IPS-20b (cell line): ENCODE measurements around the gene MINDY3.
"Not testable (repeated sequence)": the region's sequence is repeated elsewhere in the genome, so short reads cannot be mapped to it uniquely, and the experiment has no call there.

ENCODE experiments used
- H3K27ac ChIP-seq: one replicate; pipeline ENCODE4 v1.5.1; 2013; ENCODE audit warnings: low read length
- H3K27me3 ChIP-seq: 2 replicates; pipeline ENCODE4 v1.6.1; 2013; ENCODE audit warnings: mild to moderate bottlenecking, low read length, inconsistent platforms; ENCODE audit not compliant: insufficient read depth
- H3K36me3 ChIP-seq: 2 replicates; pipeline ENCODE4 v1.6.1; 2013; ENCODE audit warnings: low read depth, mild to moderate bottlenecking, inconsistent platforms, low read length, moderate library complexity; ENCODE audit not compliant: insufficient read depth
- H3K4me1 ChIP-seq: 2 replicates; pipeline ENCODE4 v1.6.1; 2013; ENCODE audit warnings: mild to moderate bottlenecking, control low read depth, inconsistent platforms, low read length, moderate library complexity; ENCODE audit not compliant: insufficient read depth
- H3K4me3 ChIP-seq: 2 replicates; pipeline ENCODE4 v1.5.1; 2013; ENCODE audit warnings: mild to moderate bottlenecking, low read length, inconsistent platforms
- H3K9ac ChIP-seq: 2 replicates; pipeline ENCODE4 v1.6.1; 2013; ENCODE audit warnings: low read depth, mild to moderate bottlenecking, inconsistent platforms, low read length, moderate library complexity
- H3K9me3 ChIP-seq: 2 replicates; pipeline ENCODE4 v1.6.1; 2013; ENCODE audit warnings: mild to moderate bottlenecking, low read depth, low read length, inconsistent platforms; ENCODE audit not compliant: insufficient read depth

The MINDY3 gene

DNA sequence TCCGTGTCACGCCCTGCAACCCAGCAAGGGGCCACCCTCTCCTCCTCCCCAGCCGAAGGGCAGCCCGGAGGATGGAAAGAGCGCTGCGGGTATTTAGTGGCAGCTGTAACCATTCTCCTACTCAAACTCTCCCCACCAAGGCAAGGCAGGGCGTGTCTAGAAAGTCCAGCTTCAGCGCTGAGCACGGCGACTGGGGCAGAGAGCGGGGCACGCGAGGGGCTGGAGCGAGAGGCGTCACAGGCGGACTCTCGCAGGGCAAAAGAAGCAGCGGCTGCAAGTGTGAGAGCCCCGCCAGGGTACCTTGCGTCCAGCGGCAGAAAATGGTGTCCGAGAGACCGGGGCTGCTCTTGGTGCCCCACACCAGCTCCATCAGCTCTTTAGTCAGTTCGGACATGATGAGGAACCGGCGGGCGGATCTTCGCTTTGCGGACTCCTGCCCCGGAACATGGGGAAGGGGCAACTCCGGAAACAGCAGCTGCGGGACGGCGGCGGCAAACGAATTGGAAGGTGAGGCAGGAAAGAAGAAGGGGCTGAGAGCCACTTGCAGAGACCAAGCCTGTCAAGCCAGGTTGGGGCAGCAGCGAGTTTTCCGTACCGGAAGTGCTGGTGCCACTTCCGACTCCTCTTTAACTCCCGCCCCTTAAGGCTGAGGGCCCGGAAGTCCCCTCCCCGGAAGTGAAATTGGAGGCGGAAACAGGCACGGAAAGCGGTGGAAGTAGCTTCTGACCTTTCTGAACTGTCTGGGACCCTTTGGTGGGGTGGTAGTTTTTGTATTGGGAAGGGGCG lies at the start of gene MINDY3:
Gene MINDY3, minus strand, starts transcription at position 602 of the 786 bp plus-strand sequence. Its CDS starts 208 bp downstream, at position 394.
- Histone ChIP-seq H3K4me3 (peak within 1 kb of the TSS; percentile 93), H3K9me3 (peaks cover 9% of the 10 kb centered on the region), H3K9ac (peak within 1 kb of the TSS; percentile 70; the same call in 1 of the 2 replicates), H3K27me3 (peaks cover 41% of the 10 kb centered on the region), H3K4me1 (no peaks in the 10 kb centered on the region), H3K36me3 (no peaks in the 10 kb centered on the region), H3K27ac (no peak within 1 kb of the TSS)

DNA sequence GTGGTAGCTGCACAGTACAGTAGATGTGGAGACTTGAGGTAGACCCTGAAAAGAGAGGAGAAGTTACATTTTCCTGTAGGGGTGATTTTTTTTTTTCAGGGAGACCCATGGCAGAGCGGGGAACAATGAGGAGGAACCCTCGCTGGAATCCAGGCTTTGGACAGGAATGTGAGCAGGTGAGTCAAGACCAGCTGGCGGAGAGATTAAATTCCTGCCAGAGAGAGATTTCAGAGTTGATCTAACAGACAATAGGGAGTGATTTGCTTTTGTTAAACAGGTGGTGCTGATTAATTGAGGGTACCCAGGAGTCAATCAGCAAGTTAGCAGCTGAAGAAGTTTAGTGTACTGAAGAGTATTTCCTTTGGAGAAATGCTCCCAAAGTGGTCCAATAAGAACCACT lies 41.6 kb upstream of the MINDY3 start:
- no peaks in the 10 kb centered on the region for H3K4me1 ChIP-seq
- no peaks in the 10 kb centered on the region for H3K36me3 ChIP-seq
- H3K4me3 ChIP-seq = no peak overlapping the region
- H3K27ac ChIP-seq = no peak overlapping the region
- H3K9me3 ChIP-seq = no peaks in the 10 kb centered on the region
- H3K27me3 ChIP-seq = no peaks in the 10 kb centered on the region
- H3K9ac ChIP-seq = no peak overlapping the region

DNA sequence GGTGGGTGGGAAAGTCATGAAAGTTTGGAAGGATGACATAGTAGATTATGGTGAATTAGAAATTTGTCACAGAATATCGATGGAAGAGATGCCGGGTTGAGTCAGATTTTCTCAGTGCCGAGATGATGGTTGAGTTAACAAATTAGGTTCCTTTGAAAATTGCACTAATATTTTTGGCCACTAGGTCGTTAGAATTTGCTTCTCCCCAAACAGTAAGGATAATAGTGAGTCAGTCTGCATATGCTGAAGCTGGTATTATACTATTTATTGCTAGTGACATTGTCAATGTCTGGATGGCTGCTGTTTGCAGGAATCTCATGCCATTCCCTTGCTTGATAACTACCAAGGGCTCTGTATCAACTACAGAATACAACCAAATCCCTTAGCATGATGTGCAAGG lies 37.7 kb upstream of the MINDY3 start:
- Histone ChIP-seq H3K36me3 (no peaks in the 10 kb centered on the region), H3K27me3 (no peaks in the 10 kb centered on the region), H3K4me3 (no peak overlapping the region), H3K9ac (no peak overlapping the region), H3K9me3 (no peaks in the 10 kb centered on the region), H3K4me1 (no peaks in the 10 kb centered on the region), H3K27ac (no peak overlapping the region)

DNA sequence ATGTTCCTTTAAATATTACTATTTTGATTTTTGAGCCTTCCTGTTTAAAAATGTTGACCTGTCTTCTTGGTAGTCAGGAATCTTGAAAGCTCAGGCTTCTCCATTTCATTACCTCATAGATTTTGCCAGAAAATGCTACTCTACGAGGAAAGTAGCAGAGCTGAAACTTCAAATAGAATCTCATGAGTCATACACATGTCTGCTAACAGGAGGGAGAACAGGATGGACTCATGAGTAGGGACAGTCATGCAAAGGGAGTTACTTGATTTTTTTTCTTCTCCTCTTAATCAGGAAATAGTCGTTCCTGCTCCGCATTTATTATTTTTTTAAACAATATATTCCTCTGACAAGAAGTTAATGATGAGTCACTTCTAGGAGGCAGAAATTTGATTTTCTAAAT lies 37.0 kb upstream of the MINDY3 start:
- no peak overlapping the region for H3K27ac ChIP-seq
- H3K4me1 ChIP-seq = no peaks in the 10 kb centered on the region
- H3K9me3 ChIP-seq = no peaks in the 10 kb centered on the region
- no peak overlapping the region for H3K4me3 ChIP-seq
- no peaks in the 10 kb centered on the region for H3K36me3 ChIP-seq
- no peak overlapping the region for H3K9ac ChIP-seq
- H3K27me3 ChIP-seq = no peaks in the 10 kb centered on the region

DNA sequence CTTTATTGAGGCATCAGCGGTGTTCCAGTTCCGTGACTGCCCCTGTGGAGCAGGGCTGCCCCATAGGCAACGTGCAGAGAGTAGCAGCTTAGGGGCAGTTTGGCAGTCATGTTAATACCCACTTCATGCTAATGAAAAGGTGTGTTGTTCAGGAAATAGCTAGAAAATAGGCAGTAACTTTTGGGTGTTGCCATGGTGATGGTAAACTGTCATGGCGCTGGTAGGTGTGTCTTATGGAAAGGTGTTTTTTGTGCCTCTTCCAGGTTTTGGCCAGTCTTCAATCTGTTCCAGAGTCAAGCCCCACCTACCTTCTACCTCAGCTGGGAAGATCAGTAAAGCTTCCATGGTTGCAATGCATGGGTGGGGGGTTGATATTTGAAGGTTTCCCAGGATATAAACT lies 36.3 kb upstream of the MINDY3 start:
- Histone ChIP-seq H3K27ac (no peak overlapping the region), H3K9ac (no peak overlapping the region), H3K36me3 (no peaks in the 10 kb centered on the region), H3K9me3 (no peaks in the 10 kb centered on the region), H3K27me3 (no peaks in the 10 kb centered on the region), H3K4me1 (no peaks in the 10 kb centered on the region), H3K4me3 (no peak overlapping the region)

DNA sequence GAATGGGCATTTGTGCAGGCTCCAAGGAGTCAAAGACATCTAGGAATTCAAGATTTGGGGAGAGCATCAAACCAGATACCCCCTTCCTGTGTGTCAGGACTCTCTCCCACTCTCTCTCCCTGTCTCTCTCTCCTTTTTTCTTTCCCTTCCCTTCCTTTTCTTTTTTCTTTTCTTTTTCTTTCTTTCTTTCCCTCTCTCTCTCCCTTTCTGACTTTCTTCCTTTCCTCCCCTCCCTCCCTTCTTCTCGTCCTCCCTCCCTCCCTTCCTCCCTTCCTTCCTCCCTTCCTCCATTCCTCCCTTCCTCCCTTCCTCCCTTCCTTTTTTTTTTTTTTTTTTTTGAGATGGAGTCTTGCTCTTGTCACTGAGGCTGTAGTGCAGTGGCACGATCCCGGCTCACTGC lies 24.1 kb upstream of the MINDY3 start:
- no peak overlapping the region for H3K9ac ChIP-seq
- no peak overlapping the region for H3K4me3 ChIP-seq
- no peak overlapping the region for H3K27ac ChIP-seq
- no peaks in the 10 kb centered on the region for H3K27me3 ChIP-seq
- H3K9me3 ChIP-seq = no peaks in the 10 kb centered on the region
- H3K4me1 ChIP-seq = peaks cover 5% of the 10 kb centered on the region; the same call in 1 of the 2 replicates
- H3K36me3 ChIP-seq = no peaks in the 10 kb centered on the region

DNA sequence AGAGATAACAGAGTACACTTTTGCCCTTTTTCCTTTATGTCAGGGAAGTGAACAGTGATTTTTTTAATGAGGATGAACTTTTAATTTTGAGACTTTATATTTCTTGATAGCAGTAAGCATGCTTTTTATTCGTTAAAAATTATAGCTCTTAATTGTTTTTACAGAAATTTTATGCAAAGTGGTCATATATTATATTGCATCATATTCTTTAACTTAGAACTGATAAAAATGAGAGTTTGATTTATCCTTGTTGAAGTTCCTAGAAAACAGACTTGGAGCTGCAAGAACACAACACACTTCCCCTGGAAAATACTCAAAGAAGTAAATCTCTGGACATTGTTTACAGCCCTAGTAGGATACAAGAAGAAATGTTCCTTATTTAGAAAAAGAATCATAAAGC lies 21.2 kb upstream of the MINDY3 start:
- Histone ChIP-seq H3K36me3 (no peaks in the 10 kb centered on the region), H3K9ac (no peak overlapping the region), H3K27me3 (no peaks in the 10 kb centered on the region), H3K4me3 (no peak overlapping the region), H3K27ac (no peak overlapping the region), H3K9me3 (no peaks in the 10 kb centered on the region), H3K4me1 (peaks cover 8% of the 10 kb centered on the region; the same call in 1 of the 2 replicates)

DNA sequence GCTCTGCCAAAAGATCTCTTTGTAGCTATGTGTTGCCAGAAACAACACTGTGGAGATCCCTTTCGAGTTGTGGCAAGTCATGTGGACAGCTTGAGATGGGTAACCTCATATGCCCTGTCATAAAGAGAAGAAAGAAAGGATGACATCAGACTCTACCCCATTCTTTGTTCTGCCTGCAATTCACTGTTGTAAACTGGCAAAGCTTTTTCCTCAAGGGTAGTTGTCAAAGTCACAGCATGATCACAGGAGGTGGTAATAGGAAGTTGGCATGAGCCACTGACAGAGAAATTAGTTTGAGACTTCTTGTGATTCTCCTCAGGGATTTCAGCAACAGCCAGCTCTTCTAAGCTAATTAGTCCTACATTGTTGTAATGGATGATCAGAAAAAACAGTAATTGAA lies 19.4 kb upstream of the MINDY3 start:
- Histone ChIP-seq H3K36me3 (no peaks in the 10 kb centered on the region), H3K27ac (no peak overlapping the region), H3K9ac (no peak overlapping the region), H3K9me3 (no peaks in the 10 kb centered on the region), H3K27me3 (no peaks in the 10 kb centered on the region), H3K4me3 (no peak overlapping the region), H3K4me1 (peaks cover 8% of the 10 kb centered on the region; the same call in 1 of the 2 replicates)

DNA sequence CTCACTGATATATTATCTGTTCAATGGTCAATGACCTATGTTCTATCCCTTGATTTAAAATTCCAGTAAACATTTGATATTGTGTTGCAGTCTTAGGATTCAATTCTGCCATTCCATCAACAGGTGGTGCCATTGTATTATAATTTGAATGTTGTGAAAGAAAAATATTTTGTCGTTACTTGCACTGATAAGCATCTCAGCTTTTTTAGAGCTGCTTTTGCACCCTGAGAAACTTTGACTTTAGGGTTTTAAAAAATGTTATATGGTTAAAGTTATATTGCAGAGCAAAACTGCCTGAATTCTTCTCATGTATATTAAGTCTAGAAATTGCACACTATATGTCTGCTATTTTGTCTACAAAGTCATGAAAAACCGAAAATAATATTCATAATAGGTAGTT lies 18.8 kb upstream of the MINDY3 start:
- no peaks in the 10 kb centered on the region for H3K36me3 ChIP-seq
- no peaks in the 10 kb centered on the region for H3K27me3 ChIP-seq
- H3K4me3 ChIP-seq = no peak overlapping the region
- H3K4me1 ChIP-seq = peaks cover 8% of the 10 kb centered on the region; the same call in 1 of the 2 replicates
- H3K27ac ChIP-seq = no peak overlapping the region
- H3K9ac ChIP-seq = no peak overlapping the region
- H3K9me3 ChIP-seq = no peaks in the 10 kb centered on the region

DNA sequence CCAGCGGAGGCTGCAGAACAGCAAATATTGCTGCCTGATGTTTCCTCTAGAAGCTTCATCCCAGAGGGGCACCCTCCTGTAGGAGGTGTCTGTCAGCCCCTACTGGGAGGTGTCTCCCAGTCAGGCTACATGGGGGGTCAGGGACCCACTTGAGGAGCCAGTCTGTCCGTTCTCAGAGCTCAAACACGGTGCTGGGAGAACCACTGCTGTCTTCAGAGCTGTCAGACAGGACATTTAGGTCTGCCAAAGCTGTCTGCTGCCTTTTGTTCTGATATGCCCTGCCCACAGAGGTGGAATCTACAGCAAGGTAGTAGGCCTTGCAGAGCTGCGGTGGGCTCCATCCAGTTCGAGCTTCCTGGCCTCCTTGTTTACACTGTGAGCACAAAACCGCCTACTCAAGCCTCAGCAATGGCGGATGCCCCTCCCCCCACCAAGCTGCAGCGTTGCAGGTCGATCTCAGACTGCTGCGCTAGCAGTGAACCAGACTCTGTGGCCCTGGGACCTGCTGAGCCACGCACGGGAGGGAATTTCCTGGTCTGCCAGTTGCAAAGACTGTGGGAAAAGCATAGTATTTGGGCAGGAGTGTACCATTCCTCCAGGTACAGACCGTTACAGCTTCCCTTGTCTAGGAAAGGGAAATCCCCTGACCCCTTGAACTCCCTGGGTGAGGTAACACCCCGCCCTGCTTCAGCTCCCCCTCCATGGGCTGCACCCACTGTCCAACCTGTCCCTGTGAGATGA lies 17.7 kb upstream of the MINDY3 start:
- H3K27ac ChIP-seq = no peak overlapping the region
- H3K9ac ChIP-seq = no peak overlapping the region
- no peaks in the 10 kb centered on the region for H3K27me3 ChIP-seq
- no peaks in the 10 kb centered on the region for H3K9me3 ChIP-seq
- H3K4me3 ChIP-seq = no peak overlapping the region
- no peaks in the 10 kb centered on the region for H3K36me3 ChIP-seq
- peaks cover 8% of the 10 kb centered on the region; the same call in 1 of the 2 replicates for H3K4me1 ChIP-seq

DNA sequence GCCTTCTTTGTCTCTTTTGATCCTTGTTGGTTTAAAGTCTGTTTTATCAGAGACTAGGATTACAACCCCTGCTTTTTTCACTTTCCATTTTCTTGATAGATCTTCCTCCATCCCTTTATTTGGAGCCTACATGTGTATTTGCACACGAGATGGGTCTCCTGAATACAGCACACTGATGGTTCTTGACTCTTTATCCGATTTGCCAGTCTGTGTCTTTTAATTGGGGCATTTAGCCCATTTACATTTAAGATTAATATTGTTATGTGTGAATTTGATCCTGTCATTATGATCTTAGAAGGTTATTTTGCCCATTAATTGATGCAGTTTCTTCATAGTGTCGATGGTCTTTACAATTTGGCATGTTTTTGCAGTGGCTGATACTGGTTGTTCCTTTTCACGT lies 16.0 kb upstream of the MINDY3 start:
- not testable (repeated sequence) for H3K9ac ChIP-seq, H3K4me1 ChIP-seq, H3K4me3 ChIP-seq, H3K27ac ChIP-seq, H3K9me3 ChIP-seq, H3K36me3 ChIP-seq, H3K27me3 ChIP-seq

DNA sequence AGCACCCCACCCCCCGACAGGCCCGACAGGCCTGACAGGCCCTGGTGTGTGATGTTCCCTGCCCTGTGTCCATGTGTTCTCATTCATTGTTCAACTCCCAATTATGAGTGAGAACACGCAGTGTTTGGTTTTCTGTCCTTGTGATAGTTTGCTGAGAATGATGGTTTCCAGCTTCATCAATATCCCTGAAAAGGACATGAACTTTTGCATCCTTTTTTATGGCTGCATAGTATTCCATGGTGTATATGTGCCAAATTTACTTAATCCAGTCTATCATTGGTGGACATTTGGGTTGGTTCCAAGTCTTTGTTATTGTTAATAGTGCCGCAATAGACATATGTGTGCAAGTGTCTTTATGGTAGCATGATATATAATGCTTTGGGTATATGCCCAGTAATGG lies 12.3 kb upstream of the MINDY3 start:
- not testable (repeated sequence) for H3K36me3 ChIP-seq, H3K27ac ChIP-seq, H3K4me1 ChIP-seq, H3K9me3 ChIP-seq, H3K4me3 ChIP-seq, H3K9ac ChIP-seq
- H3K27me3 ChIP-seq = peaks cover 37% of the 10 kb centered on the region
